RWPE1 (cell line): ENCODE data around the gene MCM3AP.
A peak's percentile ranks its signal among the peaks of the same experiment; 100 is the strongest.

Experiments used
- CTCF ChIA-PET: fragments of 350-600 bp; sonication (Branson Sonifier 250); formaldehyde crosslinking; extraction: SDS; loops from one replicate; lab custom pipeline; 2021; lab: Yijun Ruan, JAX
- POLR2A ChIA-PET: fragments of 400-600 bp; formaldehyde crosslinking; extraction: SDS; loops from one replicate; lab custom pipeline; 2020; ENCODE audit warnings: antibody characterized with exemption; ENCODE audit not compliant: low non-redundant PET; lab: Yijun Ruan, JAX
- DNase-seq: peaks from one replicate; pipeline ENCODE4 v3.0.0; 2012; ENCODE audit warnings: low spot score
- H3K27ac ChIP-seq: fragments of 450-650 bp; 2 replicates; pipeline ENCODE4 v1.5.1; 2017
- CTCF ChIP-seq: fragments of 450-650 bp; conservative IDR thresholded peaks from 2 replicates; pipeline ENCODE4 v1.5.1; 2017; ENCODE audit warnings: low read depth, mild to moderate bottlenecking

MCM3AP gene

GRCh38 chr21:46265736-46266525 lies 19.5 kb downstream of the MCM3AP start:
- no peak for DNase-seq
- POLR2A ChIA-PET = no interaction called here
- CTCF ChIA-PET = interaction anchor here (0.7 kb wide), 1 partner anchor 293 kb away, joined by 3 read pairs; no protein-coding TSS in a partner anchor
- peak overlapping the region; percentile 34 for H3K27ac ChIP-seq
- no peak for TF ChIP-seq CTCF

GRCh38 chr21:46264690-46265144 lies 20.7 kb downstream of the MCM3AP start:
- TF ChIP-seq CTCF = no peak
- POLR2A ChIA-PET = no interaction called here
- peak overlapping the region; percentile 34 for H3K27ac ChIP-seq
- DNase-seq = no peak
- CTCF ChIA-PET = no interaction called here

GRCh38 chr21:46264046-46264689 lies 21.2 kb downstream of the MCM3AP start:
- H3K27ac ChIP-seq = peak overlapping the region; percentile 34
- CTCF ChIA-PET = interaction anchor here (0.9 kb wide), 1 partner anchor 11 kb away, joined by 3 read pairs; no protein-coding TSS in a partner anchor
- no peak for TF ChIP-seq CTCF
- DNase-seq = no peak
- POLR2A ChIA-PET = no interaction called here

- ChIA-PET CTCF (no interaction called here), POLR2A (no interaction called here)
- TF ChIP-seq CTCF = no peak
- no peak for DNase-seq
- peak overlapping the region; percentile 3; the same call in 1 of the 2 replicates for H3K27ac ChIP-seq
These were observed 28.9 kb downstream of the MCM3AP start for GRCh38 chr21:46256501-46256994.

GRCh38 chr21:46255758-46256337 lies 29.6 kb downstream of the MCM3AP start:
- no peak for TF ChIP-seq CTCF
- H3K27ac ChIP-seq = peak overlapping the region; percentile 3; the same call in 1 of the 2 replicates
- ChIA-PET POLR2A (no interaction called here), CTCF (interaction anchor here (0.6 kb wide), 1 partner anchor 112 kb away, joined by 4 read pairs; no protein-coding TSS in a partner anchor)
- no peak for DNase-seq

- CTCF ChIA-PET = interaction anchor here (0.6 kb wide), 2 partner anchors 35 to 111 kb away, joined by 3 to 4 read pairs; no protein-coding TSS in a partner anchor
- H3K27ac ChIP-seq = peak overlapping the region; percentile 3; the same call in 1 of the 2 replicates
- TF ChIP-seq CTCF = no peak
- no peak for DNase-seq
- POLR2A ChIA-PET = no interaction called here
These were observed 30.2 kb downstream of the MCM3AP start for GRCh38 chr21:46255166-46255565.
